Activated CD8-positive, alpha-beta memory T cell treated with anti-CD3 and anti-CD28 coated beads for 48 hours (primary cell): Measurements from ENCODE around the gene TRIM73.
A peak's percentile ranks its signal among the peaks of the same experiment; 100 is the strongest.
"Not testable (repeated sequence)": the region's sequence is repeated elsewhere in the genome, so short reads cannot be mapped to it uniquely, and the experiment has no call there.

ENCODE experiments used
- DNase-seq, 3 experiments: peaks; one replicate each; pipeline ENCODE4 v3.0.0-alpha.2; 2020; ENCODE audit warnings: low read depth in 2 of 3, low spot score in 2 of 3

The TRIM73 gene

DNA sequence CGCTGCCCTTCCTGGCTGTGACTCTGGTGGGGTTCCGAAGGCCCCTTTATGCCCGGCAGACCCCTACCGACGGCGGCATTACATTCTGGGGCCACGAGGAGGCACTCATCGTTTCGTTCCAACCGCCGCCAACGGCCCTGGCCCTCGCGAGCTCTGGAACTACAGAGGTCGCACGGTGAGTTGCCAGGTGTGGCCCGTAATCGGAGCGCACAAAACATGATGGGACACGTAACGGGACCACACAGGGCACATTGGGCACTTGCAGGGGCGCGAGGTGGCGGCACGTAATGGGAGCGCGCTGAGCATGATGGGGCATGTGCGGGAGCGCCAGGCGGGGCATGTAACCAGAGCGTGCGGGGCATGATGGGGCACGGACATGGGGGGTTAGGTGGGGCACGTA is at the start of gene TRIM73:
Gene TRIM73 (plus strand): TSS at position 301 of the 400 bp plus-strand sequence. CDS start 3,305 bp downstream, outside the sequence.
- DNase-seq: not testable (repeated sequence)

DNA sequence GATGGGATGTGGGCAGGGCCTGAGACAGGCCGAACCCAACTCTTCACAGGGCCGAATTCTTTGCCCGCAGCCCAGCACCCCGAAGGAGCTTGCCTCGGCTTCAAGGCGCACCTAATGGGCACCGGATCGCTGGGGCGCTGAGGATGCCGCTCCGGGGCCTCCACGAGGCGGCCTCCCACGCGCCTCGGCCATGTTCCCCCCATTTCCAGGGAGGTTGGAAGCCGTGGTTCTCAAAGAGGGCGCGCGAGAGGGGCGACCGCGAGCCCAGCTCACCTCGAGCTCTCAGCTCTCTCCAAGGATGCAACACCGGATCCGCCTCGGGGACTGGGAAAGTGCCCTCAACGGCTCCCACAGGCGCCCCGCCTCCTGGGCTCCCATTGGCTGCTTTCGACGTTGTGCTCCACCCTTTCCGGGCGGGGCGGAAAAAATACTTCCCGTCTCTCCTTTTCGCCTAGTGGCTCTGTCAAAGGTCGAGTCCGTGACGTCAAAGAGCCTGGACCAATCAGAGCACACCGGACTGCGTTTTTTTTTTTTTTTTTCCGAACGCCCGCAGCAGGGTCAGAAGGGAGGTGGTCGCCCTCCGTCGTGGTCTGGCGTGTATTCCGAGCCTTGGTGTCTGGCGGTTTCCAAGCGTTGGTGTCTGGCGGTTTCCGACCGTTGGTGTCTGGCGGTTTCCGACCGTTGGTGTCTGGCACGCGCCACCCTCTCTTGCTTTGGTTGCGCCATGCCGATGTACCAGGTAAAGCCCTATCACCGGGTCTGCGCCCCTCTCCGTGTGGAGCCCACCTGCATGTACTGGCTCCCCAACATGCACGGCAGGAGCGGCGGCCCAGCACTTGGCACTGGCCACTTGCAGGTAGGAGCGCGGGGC is 36.5 kb upstream of the TRIM73 start:
- peak in 2 of 3 experiments; percentile 3 to 22 for DNase-seq

DNA sequence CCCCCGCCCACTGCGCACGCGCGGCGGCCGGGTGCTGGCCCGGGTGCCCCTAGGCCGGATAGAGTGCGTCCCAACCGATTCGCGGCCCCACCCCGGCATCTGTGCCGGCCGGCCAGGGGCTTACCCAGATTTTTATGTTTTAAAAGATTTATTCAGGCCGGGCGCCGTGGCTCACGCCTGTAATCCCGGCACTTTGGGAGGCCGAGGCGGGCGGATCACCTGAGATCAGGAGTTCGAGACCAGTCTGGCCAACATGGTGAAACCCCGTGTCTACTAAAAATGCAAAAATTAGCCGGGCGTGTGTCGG is 35.9 kb upstream of the TRIM73 start:
- not testable (repeated sequence) for DNase-seq

DNA sequence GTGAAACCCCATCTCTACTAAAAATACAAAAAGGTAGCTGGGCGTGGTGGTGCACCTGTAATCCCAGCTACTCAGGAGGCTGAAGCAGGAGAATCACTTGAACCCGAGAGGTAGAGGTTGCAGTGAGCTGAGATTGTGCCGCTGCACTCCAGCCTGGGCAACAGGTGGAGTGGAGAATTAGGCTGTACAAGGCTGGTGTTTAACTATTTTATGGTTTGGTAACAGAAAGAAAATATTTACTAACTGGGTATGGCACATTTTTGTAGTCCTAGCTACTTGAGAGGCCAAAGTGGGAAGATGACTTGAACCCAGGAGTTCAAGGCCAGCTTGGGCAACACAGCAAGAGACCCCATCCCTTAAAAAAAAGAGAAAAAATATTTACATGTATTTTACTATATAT is 31.4 kb upstream of the TRIM73 start:
- not testable (repeated sequence) for DNase-seq

DNA sequence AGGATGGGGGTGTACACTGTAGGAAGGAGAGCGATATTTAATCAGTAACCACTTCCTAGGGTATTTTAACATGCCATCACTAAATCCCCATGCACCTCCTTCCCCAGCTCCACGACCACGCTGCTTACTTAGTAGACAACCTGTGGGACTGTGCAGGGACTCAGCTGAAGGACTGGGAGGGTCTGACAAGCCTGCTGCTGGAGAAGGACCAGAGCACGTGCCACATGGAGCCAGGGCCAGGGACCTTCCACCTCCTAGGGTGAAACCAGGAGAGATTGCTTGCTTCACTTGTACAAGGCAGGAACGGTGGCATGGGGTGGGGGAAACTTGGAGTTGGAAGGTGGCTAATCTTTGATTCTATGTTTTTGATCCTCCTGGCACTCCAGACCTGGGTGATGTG is 28.8 kb upstream of the TRIM73 start:
- DNase-seq: not testable (repeated sequence)

DNA sequence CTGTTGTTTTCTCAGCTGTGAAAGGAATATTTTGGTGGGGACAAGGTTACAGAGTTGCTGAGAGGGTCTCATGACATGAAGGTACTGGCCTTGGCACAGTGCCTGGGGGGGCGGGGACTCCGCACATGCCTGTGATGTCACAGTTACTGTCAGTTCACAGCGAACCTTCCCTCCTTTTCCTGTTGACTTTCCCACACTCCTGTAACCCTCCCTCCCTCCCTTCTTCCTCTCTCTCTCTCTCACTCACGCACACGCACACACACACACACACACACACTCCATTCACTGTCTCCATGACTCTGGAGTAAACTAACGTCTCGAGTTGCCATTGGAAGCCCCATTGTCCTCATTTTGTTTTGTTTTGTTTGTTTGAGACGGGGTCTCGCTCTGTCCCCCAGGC is 28.1 kb upstream of the TRIM73 start:
- DNase-seq: not testable (repeated sequence)

DNA sequence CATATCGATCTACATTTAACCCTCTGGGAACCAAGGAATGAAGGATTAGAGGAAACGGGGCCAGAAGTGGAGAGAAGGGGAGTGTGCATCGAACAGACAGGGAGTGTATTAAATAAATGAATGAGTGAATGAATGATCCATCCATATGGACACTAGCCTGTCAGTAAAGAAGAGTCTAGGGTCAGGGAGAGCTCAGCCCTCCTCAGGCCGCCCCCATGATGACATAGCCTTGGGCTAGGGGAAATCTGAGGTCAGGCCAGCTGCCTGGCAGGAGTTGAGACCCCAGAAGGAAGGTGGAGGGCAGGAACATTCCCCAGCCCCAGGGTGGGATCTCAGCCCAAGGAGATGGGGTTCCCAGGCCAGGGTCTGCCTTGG is 21.3 kb upstream of the TRIM73 start:
- not testable (repeated sequence) for DNase-seq

DNA sequence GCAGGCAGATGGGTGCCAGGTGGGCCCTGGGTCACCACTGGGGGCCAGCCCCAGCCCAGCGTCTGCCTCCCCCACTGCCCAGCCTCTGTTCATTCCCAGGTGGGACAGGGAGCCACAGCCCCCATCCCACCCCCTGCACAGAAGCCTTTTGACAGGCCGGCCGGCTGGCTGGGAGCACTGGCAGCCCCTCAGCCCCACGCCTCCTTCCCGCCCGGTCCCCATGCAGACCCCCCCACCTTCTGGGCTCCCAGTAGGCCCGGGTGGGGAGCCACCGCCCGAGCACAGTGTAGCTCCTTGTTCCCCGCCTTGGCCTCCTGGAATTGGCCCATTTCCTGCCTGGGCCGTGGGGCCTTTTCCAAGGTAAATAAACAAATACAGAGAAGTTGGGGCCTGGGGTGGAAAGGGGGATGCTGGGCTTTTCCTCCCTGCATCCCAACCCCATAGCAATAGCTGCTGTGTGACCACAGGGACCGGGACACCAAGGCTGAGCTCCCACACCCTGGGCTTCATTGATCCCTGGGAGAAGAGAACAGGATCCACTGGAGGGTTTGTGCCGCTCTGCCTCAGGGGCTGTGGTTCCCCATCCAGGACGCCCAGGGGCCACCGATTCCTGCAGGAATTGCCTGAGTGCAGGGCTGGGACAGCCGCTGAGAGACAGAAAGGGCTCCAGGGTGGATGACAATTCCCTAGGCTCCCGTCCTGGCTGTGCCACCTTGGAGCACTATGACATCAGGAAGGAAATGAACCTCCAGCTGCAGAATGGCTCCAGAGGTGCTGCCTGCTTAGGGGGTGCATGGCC is 20.7 kb upstream of the TRIM73 start:
- DNase-seq: not testable (repeated sequence)

DNA sequence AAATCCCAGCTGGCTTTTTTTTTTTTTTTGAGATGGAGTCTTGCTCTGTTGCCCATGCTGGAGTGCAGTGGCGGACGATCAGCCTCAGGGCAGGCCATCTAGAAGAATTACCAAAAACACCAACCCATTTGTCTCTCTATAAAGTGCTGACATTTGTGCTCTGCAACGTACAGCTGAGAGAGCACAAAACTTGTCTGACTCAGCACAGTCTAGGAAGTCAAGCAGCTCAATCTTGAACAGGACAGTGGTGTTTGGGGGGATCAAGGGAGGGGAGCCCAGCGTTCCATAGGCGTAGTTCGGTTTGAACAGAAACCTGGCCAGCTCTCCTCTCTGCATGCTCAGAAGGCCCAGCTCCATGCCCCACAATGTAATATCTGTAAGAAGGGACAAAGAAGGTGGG is 2.2 kb upstream of the TRIM73 start:
- not testable (repeated sequence) for DNase-seq

DNA sequence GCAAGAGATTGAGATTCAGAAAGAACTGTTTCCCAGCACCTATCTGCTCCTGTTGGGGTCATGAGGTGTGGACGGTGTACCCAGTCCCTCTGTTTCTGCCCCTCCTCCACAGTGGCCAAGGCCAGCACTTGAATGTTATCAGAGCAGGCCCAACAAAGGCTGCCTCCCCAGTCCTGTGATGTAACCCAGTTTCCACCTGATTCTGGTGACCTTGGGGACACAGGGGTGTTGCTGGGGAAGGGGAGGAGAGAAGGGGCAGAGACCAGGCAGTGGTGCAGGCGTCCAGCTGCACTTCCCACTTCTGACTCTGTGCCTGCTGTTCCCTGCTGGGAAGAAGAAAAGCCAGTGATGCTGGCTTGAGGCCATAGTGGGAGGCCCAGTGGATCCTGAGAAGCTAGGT is 2.4 kb downstream of the TRIM73 start:
- DNase-seq: not testable (repeated sequence)

DNA sequence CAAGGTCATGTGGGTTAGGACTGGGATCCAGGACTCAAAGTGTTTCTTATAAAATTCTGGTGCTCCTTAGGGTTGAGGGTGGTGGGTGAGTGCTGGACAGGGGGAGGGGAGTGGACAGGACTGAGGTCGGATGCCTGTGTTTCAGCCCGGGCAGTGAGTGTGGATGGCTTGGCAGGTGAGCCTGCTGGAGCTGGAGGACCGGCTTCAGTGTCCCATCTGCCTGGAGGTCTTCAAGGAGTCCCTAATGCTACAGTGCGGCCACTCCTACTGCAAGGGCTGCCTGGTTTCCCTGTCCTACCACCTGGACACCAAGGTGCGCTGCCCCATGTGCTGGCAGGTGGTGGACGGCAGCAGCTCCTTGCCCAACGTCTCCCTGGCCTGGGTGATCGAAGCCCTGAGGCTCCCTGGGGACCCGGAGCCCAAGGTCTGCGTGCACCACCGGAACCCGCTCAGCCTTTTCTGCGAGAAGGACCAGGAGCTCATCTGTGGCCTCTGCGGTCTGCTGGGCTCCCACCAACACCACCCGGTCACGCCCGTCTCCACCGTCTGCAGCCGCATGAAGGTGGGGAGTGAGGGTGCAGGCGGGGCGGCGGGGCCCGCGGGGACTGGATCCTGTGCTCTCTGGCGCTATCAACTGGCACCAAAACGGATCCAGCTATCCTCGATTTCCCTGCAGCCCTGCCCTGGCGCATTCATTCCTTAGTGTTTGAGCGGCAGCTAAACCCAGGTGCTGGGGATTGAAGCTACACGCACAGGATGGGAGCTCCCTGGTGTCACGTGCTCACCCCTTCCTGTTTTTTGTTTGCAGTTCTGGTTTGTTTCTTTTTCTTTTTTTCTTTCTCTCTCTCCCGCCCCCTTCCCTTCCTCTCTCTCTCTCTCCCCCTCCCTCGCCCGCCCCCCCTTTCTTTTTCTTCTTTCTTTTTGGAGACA is 3.6 kb downstream of the TRIM73 start:
- not testable (repeated sequence) for DNase-seq

DNA sequence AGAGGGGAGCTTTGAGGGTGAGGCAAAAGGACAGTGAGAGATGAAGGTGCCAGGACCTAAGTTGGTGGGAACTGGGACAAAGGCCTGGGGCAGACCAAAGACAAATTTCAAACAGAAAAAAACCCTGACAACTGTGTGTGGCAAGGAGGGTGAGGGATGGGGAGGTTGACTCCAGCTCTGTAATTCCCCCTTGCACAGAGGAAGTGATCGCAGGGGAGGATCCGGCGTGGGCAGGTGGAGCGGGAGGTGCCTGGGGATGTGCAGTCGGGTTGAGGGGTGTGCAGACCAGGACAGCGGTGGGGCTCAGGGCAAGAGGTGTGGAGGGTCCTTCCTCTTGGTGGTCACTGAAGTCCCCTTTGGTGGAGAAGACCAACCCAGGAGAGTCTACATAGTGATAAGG is 5.1 kb downstream of the TRIM73 start:
- DNase-seq: not testable (repeated sequence)

DNA sequence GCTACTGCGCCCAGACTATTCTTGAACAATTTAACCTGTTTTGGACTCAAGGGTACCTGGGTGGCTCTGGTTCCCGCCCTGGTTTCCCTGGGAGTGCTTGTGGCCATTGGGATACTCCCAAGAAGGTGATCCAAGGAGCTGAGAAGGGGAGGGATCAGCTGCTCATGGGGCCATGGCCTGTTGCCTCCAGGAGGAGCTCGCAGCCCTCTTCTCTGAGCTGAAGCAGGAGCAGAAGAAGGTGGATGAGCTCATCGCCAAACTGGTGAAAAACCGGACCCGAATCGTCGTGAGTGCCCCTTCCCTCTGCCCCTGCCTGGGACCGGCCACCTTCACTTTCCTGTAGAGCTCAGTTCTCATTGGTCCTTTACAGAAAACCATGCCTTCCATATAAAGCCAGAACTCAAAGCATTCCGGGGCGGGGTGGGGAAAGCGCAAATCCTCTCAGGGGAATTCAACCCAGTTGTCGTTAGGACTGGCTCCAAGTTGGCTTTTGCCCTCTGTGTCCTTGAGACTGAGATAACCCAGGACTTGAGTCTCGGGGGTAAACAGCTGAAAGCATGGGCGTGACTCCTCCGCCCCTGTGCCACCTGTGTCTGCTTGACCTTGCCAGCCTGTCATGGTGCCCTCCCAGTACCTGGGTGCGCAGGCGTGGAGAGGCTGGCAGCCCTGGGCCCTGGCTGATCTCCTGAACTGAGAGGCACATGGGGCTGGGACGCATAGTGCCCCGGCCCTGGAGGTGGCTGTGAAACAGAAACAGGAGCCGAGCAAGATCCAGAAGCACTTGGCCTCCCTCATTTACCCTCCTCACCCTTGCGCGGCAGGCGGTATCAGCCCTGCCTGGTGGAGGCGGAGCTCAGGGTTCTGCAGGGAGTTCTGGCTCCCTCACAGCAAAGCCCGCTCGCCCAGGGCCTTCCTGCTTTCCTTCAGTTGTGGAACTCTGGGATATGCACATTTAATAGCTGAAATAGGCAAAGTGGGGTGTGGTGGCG is 8.3 kb downstream of the TRIM73 start:
- not testable (repeated sequence) for DNase-seq

DNA sequence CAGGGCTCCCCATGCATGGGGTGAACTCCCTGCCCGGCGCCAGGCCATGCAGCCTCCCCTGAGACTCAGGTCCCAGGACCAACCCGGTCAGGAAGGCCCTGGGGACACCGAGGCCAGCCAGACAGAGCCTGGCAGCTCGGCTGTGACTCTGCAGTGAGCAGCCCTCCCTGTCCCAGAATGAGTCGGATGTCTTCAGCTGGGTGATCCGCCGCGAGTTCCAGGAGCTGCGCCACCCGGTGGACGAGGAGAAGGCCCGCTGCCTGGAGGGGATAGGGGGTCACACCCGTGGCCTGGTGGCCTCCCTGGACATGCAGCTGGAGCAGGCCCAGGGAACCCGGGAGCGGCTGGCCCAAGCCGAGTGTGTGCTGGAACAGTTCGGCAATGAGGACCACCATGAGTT is 9.2 kb downstream of the TRIM73 start:
- DNase-seq: not testable (repeated sequence)

DNA sequence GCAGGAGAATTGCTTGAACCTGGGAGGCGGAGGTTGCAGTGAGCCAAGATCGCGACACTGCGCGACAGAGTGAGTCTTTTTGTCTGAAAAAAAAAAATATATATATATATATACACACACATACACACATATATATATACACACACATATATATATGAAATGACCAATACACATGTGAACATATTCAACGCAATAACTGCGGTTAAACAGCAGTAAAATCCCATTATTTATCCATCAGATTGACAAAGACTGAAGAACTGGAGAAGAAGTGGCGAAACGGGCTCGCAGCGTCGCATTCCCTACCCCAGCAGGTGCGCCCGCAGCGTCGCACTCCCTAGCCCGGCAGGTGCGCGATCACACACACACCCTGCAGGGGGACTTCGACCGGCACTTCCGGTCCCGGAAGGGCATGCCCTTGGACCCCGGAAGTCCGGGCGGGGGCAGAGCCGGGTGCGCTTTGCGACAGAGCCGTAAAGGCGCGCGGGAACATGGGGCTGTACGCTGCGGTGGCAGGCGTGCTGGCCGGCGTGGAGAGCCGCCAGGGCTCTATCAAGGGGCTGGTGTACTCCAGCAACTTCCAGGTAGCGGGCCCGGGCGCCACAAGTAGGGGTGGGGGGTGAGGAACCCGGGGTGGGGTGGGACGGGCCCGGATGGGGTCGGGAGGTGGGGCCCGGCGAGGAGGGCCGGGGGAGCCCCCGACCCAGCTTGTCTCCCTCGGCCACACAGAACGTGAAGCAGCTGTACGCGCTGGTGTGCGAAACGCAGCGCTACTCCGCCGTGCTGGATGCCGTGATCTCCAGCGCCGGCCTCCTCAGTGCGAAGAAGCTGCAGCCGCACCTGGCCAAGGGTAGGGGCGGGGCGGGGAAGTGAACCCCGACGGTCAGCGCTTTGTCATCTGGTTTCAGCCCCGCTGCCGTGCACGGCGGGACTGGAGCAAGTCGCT is 14.7 kb downstream of the TRIM73 start:
- not testable (repeated sequence) for DNase-seq

DNA sequence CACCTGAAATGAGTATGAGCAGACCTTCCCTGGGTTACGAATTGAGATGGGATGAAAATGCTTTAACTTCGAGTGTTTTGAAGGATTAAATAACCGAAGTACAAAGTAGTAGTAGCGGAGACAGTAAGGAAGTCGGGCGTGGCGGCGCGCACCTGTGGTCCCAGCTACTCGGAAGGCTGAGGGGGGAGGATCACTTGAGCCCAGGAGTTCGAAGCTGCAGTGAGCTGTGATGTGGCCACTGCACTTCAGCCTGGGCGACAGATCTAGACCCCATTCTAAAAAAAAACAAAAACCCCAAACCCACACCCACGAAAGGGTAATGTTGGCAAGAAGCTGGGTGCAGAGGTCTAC is 15.4 kb downstream of the TRIM73 start:
- not testable (repeated sequence) for DNase-seq

DNA sequence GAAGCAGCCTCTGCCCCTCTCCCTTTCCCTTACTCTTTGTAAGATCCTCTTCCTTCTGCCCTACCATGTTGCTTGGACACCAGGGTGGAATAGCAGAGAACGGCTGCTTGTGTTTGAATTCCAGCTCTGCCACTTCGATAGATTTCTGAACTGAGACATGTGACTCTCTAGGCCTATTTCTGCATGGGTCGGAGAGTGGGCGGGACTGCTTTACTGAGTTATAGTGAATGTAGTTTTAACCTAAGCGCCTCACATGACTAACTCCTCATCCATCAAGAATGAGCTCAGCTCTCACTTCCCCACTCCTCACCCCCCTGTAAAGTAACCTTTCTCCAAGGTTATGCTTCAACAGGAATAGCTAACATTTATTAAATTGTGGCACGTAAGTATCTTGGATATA is 18.8 kb downstream of the TRIM73 start:
- DNase-seq: not testable (repeated sequence)

DNA sequence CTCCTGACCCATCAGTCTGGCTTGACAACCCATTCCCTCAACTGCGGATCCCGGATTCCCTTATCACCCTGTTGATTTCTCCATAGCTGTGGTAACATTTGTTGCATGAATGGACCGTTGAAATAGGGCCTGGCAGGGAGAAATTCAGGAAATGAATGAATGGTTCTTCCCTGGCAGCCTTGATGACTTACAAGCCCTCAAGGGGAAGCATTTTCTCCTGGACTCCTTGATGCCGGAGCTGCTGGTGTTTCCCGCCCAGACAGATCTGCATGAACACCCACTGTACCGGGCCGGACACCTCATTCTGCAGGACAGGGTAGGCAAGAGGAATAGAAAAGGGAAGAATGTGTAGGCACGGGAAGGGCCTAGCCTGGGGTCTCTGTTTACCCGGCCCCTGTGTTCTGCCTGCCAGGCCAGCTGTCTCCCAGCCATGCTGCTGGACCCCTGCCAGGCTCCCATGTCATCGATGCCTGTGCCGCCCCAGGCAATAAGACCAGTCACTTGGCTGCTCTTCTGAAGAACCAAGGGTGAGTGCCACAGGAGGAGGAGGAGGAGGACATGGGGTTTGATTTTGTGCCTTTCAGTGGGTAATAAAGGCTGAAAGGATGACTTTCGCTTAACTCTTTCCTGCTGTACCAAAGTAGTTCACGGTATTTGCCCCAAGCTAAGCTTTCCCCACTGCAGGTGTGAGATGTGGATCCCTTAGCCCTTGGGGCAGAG is 19.4 kb downstream of the TRIM73 start:
- not testable (repeated sequence) for DNase-seq
